HepG2 (cell line): Measurements from ENCODE around the gene GCNT3.

Experiments
- CEBPB ChIP-seq: IDR thresholded peaks from 2 replicates; pipeline ENCODE4 v1.6.1; 2011; ENCODE audit warnings: low read depth, low read length, improper control_type of control experiment, borderline replicate concordance
- FOXK2 ChIP-seq: fragments of 450-650 bp; IDR thresholded peaks from 2 replicates; pipeline ENCODE4 v1.6.1; 2016
- SKI ChIP-seq: fragments of 450-650 bp; IDR thresholded peaks from one replicate; pipeline ENCODE4 v1.6.1; 2018; ENCODE audit warnings: mild to moderate bottlenecking; ENCODE audit not compliant: partially characterized antibody
- TARDBP ChIP-seq: sonication (generic); formaldehyde crosslinking; IDR thresholded peaks from 2 replicates; pipeline ENCODE4 v1.8.0; 2022; ENCODE audit warnings: mild to moderate bottlenecking, missing genetic modification reagents
- YY1 ChIP-seq: IDR thresholded peaks from 2 replicates; pipeline ENCODE4 v1.6.1; 2011; ENCODE audit warnings: low read length, low read depth, moderate library complexity, mild to moderate bottlenecking; ENCODE audit not compliant: insufficient read depth, insufficient replicate concordance
- ZNF431 ChIP-seq: sonication (generic); formaldehyde crosslinking; IDR thresholded peaks from 2 replicates; pipeline ENCODE4 v1.9.0; 2022; ENCODE audit warnings: missing genetic modification reagents, low read depth, mild to moderate bottlenecking, borderline replicate concordance
- ZNF747 ChIP-seq: sonication (generic); formaldehyde crosslinking; IDR thresholded peaks from 2 replicates; pipeline ENCODE4 v1.8.1; 2023; ENCODE audit warnings: missing genetic modification reagents, mild to moderate bottlenecking, borderline replicate concordance
- TF ChIP-seq, protein P1 (sequence below): sonication (generic); formaldehyde crosslinking; conservative IDR thresholded peaks from 2 replicates; pipeline ENCODE4 v1.4.0; 2020; ENCODE audit warnings: missing genetic modification reagents
- TF ChIP-seq, protein P2 (sequence below): sonication (generic); formaldehyde crosslinking; IDR thresholded peaks from 2 replicates; pipeline ENCODE4 v1.5.0; 2020; ENCODE audit warnings: mild to moderate bottlenecking, missing genetic modification reagents, moderate library complexity
- TF ChIP-seq, protein P3 (sequence below): sonication (generic); formaldehyde crosslinking; IDR thresholded peaks from 2 replicates; pipeline ENCODE4 v1.8.1; 2022; ENCODE audit warnings: low read depth, mild to moderate bottlenecking, missing genetic modification reagents
- TF ChIP-seq, protein P4 (sequence below): sonication (generic); formaldehyde crosslinking; IDR thresholded peaks from 2 replicates; pipeline ENCODE4 v1.4.0; 2020; ENCODE audit warnings: mild to moderate bottlenecking, low read depth, missing genetic modification reagents
- TF ChIP-seq, protein P5 (sequence below): IDR thresholded peaks from 2 replicates; pipeline ENCODE4 v1.6.1; 2012; ENCODE audit warnings: inconsistent platforms
- TF ChIP-seq, protein P6 (sequence below): sonication (generic); formaldehyde crosslinking; IDR thresholded peaks from 2 replicates; pipeline ENCODE4 v1.8.0; 2022; ENCODE audit warnings: mild to moderate bottlenecking, missing genetic modification reagents, borderline replicate concordance
- TF ChIP-seq, protein P7 (sequence below): conservative IDR thresholded peaks from 2 replicates; pipeline ENCODE4 v1.6.1; 2018; ENCODE audit warnings: missing genetic modification reagents

DNA sequence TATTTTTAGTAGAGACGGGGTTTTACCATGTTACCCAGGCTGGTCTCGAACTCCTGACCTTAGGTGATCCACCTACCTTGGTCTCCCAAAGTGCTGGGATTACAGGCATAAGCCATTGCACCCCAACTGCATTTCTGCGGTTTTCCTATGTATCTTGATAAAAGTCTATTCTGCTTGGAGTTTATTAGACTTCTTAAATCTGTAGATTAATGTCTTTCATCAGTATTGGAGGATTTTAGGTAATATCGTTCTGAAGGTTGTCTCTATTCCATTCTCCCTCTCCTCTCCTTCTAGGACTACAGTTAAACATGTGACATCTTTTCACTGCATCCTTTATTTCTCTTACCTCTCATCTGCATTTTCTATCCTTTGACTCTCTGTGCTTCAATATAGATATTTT, 46.3 kb upstream of the GCNT3 start:
- TF ChIP-seq, protein P1, sequence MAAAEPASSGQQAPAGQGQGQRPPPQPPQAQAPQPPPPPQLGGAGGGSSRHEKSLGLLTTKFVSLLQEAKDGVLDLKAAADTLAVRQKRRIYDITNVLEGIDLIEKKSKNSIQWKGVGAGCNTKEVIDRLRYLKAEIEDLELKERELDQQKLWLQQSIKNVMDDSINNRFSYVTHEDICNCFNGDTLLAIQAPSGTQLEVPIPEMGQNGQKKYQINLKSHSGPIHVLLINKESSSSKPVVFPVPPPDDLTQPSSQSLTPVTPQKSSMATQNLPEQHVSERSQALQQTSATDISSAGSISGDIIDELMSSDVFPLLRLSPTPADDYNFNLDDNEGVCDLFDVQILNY (CRISPR knock-in tag) = no peak
- TF ChIP-seq ZNF431 (CRISPR knock-in tag) (no peak), YY1 (no peak), CEBPB (no peak), SKI (no peak), TARDBP (no peak), FOXK2 (no peak), ZNF747 (CRISPR knock-in tag) (no peak)
- TF ChIP-seq, protein P2, sequence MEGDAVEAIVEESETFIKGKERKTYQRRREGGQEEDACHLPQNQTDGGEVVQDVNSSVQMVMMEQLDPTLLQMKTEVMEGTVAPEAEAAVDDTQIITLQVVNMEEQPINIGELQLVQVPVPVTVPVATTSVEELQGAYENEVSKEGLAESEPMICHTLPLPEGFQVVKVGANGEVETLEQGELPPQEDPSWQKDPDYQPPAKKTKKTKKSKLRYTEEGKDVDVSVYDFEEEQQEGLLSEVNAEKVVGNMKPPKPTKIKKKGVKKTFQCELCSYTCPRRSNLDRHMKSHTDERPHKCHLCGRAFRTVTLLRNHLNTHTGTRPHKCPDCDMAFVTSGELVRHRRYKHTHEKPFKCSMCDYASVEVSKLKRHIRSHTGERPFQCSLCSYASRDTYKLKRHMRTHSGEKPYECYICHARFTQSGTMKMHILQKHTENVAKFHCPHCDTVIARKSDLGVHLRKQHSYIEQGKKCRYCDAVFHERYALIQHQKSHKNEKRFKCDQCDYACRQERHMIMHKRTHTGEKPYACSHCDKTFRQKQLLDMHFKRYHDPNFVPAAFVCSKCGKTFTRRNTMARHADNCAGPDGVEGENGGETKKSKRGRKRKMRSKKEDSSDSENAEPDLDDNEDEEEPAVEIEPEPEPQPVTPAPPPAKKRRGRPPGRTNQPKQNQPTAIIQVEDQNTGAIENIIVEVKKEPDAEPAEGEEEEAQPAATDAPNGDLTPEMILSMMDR = no peak
- TF ChIP-seq, protein P3, sequence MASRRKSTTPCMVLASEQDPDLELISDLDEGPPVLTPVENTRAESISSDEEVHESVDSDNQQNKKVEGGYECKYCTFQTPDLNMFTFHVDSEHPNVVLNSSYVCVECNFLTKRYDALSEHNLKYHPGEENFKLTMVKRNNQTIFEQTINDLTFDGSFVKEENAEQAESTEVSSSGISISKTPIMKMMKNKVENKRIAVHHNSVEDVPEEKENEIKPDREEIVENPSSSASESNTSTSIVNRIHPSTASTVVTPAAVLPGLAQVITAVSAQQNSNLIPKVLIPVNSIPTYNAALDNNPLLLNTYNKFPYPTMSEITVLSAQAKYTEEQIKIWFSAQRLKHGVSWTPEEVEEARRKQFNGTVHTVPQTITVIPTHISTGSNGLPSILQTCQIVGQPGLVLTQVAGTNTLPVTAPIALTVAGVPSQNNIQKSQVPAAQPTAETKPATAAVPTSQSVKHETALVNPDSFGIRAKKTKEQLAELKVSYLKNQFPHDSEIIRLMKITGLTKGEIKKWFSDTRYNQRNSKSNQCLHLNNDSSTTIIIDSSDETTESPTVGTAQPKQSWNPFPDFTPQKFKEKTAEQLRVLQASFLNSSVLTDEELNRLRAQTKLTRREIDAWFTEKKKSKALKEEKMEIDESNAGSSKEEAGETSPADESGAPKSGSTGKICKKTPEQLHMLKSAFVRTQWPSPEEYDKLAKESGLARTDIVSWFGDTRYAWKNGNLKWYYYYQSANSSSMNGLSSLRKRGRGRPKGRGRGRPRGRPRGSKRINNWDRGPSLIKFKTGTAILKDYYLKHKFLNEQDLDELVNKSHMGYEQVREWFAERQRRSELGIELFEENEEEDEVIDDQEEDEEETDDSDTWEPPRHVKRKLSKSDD = no peak
- TF ChIP-seq, protein P4, sequence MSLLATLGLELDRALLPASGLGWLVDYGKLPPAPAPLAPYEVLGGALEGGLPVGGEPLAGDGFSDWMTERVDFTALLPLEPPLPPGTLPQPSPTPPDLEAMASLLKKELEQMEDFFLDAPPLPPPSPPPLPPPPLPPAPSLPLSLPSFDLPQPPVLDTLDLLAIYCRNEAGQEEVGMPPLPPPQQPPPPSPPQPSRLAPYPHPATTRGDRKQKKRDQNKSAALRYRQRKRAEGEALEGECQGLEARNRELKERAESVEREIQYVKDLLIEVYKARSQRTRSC = no peak
- TF ChIP-seq, protein P5, sequence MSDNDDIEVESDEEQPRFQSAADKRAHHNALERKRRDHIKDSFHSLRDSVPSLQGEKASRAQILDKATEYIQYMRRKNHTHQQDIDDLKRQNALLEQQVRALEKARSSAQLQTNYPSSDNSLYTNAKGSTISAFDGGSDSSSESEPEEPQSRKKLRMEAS = no peak
- TF ChIP-seq, protein P6, sequence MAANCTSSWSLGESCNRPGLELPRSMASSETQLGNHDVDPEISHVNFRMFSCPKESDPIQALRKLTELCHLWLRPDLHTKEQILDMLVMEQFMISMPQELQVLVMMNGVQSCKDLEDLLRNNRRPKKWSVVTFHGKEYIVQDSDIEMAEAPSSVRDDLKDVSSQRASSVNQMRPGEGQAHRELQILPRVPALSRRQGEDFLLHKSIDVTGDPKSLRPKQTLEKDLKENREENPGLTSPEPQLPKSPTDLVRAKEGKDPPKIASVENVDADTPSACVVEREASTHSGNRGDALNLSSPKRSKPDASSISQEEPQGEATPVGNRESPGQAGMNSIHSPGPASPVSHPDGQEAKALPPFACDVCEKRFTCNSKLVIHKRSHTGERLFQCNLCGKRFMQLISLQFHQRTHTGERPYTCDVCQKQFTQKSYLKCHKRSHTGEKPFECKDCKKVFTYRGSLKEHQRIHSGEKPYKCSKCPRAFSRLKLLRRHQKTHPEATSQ (CRISPR knock-in tag) = no peak
- TF ChIP-seq, protein P7, sequence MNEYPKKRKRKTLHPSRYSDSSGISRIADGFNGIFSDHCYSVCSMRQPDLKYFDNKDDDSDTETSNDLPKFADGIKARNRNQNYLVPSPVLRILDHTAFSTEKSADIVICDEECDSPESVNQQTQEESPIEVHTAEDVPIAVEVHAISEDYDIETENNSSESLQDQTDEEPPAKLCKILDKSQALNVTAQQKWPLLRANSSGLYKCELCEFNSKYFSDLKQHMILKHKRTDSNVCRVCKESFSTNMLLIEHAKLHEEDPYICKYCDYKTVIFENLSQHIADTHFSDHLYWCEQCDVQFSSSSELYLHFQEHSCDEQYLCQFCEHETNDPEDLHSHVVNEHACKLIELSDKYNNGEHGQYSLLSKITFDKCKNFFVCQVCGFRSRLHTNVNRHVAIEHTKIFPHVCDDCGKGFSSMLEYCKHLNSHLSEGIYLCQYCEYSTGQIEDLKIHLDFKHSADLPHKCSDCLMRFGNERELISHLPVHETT (CRISPR knock-in tag) = no peak
